GM21390 (cell line): ENCODE measurements around the gene UBE2R2.

ENCODE experiments used
- ATAC-seq: cut with Tn5 transposase; IDR thresholded peaks from one replicate; pipeline ENCODE4 v1.9.1; 2021; ENCODE audit not compliant: unreplicated experiment

Gene UBE2R2

DNA sequence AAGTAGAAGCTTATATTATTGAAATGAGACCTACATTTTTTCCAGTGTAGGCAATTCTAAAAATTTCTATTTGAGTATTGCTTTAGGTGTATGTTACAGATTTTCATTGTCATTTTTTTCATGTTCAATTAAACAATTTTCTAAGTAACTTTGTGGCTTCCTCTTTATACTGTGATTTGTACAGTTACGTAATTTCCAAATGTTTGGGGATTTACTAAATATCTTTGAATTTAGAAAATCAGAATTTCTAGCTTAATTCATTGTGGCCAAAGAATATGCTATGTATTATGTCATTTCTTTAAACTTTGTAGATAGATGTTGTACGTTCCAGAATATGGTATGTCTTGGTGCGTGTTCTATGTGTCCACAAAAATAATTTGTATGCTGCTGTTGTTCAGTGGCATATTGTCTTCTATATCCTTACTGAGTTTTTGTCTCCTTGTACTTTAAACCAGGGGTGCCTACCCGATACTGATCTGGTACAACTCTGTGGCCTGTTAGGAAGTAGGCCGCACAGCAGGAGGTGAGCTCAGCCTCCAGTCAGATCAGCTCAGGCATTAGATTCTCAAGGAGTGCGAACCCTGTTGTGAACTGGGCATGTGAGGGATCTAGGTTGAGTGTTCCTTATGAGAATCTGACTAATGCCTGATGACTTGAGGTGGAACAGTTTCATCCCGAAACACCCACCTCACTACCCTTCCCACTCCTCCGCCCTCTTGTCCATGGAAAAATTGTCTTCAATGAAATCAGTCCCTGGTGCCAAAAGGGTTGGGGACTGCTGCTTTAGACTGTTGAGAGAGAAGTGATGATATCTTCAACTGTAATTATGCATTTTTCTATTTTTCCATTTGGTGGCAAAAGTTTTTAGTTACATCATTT is 63.5 kb downstream of the UBE2R2 start:
- no peak for ATAC-seq

DNA sequence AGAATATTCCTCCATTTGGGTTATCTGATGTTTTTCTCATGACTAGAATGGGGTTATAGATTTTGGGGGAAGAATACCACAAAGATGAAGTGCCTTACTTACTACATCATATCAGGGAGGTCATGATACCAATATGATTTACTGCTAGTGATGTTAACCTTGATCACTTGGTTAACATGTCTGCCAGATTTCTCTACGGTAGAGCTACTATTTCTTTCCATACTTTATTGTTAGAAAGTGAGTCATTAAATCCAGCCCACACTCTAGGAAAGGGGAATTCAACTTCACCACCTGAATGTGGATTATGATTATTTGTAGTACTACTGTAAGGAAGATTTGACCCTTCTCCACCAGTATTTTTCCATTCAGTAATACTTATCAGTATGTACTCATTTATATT is 64.7 kb downstream of the UBE2R2 start:
- no peak for ATAC-seq

GRCh38 chr9:33884856-33885701 is 68.1 kb downstream of the UBE2R2 start:
- ATAC-seq = no peak

- ATAC-seq = no peak
Measured at GRCh38 chr9:33885948-33886347, 69.0 kb downstream of the UBE2R2 start.

DNA sequence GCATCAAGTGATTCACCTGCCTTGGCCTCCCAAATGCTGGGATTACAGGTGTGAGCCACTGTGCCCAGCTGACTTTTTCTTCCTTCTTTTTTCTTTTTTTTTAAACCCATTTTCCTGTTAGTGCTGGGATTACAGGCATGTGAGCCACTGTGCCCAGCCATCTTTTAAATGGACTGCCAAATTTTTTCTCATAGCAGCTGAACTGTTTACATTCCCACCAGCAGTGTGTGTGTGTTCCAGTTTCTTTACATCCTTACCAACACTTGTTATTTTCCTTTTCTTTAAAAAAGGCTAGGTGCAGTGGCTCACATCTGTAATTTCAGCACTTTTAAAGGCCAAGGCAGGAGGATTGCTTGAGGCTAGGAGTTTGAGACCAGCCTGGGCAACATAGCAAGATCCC is 76.9 kb downstream of the UBE2R2 start:
- no peak for ATAC-seq

DNA sequence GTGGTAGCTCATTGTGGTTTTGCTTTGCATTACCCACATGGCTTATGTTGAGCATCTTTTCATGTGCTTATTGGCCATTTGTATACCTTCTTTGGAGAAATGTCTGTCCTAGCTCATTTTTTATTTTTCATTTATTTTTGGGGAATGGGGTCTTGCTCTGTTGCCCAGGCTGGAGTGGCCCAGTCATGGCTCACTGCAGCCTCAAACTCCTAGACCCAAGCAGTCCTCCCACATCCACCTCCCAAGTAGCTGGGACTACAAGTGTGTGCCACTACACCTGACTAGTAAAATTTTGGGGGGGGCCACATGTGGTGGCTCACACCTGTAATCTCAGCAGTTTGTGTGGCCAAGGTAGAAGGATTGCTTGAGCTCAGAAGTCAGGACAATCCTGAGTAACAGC is 77.4 kb downstream of the UBE2R2 start:
- no peak for ATAC-seq

DNA sequence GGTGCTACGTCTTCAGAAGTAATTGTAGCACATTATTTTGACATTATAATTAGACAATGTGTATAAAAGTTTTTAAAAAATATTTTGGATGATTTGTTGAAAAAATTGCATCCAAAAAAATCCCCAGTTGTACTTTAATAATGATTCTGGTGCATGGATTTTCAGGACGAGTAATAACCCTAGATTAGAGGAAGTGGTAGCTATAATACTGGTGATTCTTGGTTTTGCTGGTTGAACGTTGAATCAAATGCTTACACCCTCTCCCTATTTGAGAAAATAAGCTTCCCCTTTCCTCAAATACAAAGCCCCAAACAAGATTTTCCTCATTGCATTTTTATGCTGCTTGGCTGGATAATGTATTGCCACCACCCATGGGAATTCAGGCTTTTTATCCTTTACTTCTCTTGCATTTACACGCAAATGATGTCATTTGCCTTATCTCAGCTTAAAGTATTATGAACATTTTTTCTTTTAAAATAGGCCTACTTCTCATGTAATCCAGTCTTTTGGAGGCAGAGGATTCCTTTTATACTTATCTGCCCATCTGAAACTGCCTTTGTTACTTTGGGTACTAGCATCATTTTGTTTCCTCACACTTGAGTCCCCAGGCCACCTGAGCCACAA is 86.3 kb downstream of the UBE2R2 start:
- no peak for ATAC-seq

DNA sequence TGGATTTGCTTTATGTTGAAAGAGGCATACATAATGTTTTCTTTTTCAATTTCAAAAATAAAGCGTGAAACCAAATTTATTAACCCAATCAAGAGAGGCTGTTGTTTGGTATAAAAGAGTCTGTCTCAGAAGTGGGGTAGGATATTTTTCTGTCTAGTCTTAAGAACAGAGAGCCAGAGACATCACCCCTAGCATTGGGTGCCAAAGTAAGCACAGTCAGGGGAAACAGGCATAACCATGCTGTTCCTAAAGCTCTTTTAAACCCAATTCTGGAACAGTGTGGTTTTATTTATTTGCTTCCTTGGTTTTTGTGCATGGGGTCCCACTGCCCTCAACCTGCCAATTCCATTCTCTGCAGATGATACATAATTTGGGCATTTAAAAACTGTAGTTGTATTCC is 88.2 kb downstream of the UBE2R2 start:
- no peak for ATAC-seq

GRCh38 chr9:33906769-33907168 is 89.8 kb downstream of the UBE2R2 start:
- ATAC-seq = no peak

DNA sequence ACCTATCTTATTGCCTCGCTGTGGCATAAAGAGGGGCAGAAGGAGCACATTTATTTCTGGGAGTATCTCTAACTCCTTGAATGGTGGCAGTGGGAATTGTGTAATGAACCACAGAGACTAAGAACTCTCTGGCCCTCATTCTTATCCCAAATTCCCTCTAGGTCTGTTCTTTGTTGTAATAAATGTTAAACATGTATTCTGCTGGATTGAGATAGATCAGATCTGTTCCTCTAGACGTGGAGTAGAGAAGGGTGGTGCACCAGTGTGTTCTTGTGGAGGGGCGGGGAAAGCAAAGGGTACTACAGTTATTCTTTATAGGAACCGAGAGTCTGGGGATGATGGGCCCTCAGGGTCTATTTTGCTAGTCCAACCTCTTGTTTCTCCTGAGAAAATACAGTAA is 90.4 kb downstream of the UBE2R2 start:
- no peak for ATAC-seq

- ATAC-seq = no peak
Measured at GRCh38 chr9:33908114-33908513, 91.2 kb downstream of the UBE2R2 start.

DNA sequence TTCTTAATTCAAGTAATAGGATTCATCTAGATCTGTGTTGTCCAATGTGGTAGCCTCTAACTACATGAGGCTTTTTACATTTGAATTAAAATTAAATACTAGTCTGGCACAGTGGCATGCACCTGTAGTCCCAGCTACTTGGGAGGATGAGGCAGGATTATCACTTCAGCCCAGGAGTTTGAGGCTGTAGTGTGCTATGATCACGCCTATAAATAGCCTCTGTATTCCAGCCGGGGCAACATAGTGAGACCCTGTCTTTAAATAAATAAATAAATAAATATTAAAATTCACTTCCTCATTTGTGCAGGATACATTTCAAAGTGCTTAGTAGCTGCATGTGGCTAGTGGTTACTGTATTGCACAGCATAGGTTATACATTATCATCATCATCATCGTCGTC is 91.8 kb downstream of the UBE2R2 start:
- ATAC-seq = no peak

DNA sequence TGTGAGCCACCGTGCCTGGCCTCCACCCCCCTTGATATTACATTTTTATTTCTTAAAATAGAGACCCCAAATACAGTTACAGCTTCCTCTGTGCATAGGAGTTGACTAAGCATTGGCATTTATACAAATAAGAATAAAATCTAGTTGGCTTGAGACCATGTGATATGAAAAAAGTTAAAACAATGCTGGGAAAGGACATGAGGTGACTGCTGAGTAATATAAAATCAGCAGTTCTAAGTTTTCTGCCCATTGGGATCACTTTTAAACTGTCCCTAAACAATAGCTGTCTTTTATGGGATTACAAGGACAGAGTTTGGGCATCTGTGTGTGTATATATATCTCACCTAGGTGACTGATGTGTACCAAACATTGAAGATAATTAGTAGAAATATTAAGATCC is 96.6 kb downstream of the UBE2R2 start:
- no peak for ATAC-seq

GRCh38 chr9:33914887-33915628 is 98.1 kb downstream of the UBE2R2 start:
- ATAC-seq = no peak

GRCh38 chr9:33917036-33917435 is 100.1 kb downstream of the UBE2R2 start:
- no peak for ATAC-seq

DNA sequence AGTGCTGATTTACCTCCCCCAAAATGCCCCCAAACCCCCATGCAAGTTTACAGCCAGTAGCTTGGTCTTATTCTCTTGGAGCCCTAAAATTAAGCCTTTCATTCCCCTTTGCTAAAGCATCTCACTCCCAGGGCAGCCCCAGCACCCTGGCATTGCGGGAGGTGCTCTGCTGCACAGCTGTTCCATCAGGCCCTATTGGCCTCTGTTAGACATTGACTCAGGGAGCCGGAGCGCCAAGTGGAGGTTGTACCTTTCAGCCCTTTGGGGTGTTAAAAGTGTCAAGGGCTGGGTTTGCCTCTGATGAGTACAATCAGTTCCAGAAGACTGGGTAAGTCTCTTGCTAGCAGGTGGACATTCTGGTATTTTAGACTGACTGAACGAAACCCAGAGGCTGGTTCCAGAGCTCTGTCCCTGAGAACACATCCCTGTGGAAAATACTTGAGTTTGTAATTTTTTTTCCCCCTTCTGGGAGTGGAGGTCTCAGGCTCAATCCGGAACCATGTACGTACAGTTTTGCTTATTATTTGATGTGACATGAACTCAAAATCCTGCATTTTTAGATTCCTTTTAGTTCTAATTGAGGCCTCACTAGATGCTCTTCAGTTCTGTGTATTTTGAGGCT is 102.4 kb downstream of the UBE2R2 start:
- no peak for ATAC-seq

DNA sequence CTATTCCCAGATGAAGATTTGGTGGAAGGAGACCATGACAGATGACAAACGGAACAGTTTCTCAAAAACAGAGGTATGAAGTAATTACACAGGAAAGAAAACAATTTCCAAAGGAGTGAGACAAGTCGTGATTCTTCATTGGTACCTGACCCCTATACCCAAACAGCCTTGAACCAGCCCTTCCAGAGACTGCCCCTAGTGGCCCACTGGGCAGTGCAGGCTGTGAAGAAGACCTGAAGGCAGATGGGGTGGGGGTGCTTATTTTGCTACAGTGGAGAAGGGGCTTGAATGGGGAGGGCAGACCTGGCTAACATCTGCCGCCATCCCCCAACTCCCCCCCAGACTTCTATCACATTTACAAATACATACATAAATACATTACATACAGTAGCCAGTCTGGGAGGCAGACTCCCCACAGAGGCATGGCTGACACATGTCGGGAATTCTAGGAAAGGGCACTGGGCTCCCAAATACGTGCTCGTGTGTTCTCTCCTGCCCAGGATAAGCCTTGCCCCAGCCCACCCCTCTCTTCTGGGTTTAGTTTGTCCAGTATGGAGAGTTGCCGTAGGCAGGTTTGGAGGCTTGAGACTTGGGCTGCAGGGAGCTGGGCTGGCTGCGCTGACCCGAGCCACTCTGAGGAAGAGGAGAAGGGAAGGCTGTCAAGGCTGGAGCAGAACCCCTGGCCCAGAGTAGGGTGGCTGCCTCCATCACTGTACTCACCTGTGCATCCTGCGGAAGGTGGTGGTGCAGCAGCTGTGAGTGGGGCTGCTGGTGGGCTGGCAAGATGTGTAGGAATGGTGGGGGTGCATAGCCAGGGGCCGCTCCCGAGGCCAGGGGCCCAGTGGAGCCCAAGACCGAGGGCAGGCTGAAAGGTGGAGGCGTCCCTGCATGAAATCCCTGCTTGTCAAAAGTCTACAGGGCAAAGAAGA is 105.3 kb downstream of the UBE2R2 start:
- ATAC-seq = no peak

GRCh38 chr9:33923079-33923478 is 106.1 kb downstream of the UBE2R2 start:
- ATAC-seq = no peak

DNA sequence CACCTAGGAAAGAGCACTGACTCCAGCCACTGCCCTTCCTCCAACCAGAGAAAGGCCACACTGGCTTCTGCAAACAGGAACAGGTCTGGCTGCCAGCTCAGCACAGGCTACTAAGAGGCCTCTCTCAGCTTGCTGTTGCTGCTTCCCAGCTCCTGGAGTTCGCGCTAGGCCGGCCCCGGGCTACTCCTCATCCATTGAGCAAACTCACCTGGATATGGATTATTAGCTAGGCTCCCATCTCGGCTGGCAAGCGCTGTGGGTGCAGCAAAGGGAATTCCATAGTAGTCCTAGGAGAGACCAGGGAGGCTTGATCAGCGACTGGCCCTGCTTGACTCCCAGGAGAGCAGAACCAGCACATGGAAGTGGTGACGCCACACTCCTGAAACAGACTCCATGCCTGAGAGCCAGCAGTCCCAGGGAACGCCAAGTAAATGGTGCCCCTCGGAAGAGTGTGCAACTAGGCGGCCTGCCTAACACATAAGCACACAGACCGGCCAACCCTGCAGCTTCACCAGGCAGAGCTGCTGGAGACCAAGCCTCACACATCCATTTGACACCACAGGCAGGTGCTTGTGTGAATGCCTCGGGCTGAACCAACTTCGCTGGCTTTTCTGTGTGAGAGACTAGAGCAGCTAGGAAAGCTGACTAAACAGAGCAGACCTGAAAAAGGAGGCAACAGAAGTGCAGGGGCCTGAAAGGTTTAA is 107.2 kb downstream of the UBE2R2 start:
- ATAC-seq = no peak
